Cardiac septum (tissue), 1 donor: ENCODE results near the gene ESRRA. TPM values are rescaled to one million over a fixed set of nuclear protein-coding genes. Genes with fewer than 3 reads are reported as not detected.

Source experiments
- DNase-seq: peaks from one replicate; pipeline ENCODE4 v3.0.0-alpha.2; 2020; ENCODE audit warnings: low spot score
- intact Hi-C: fragments of 100-400 bp; cut with DNase I; formaldehyde crosslinking; loops from one replicate; pipeline ENCODE4 v1.14.0; 2022
- total RNA-seq: library from RNA; stranded (reverse); fragmentation: NEBNext Ultra II Directional; extraction: Animal tissue kit (Norgen Biotek cat#: 25700); gene quantifications from one replicate; pipeline ENCODE4 v1.2.1, GENCODE V29; 2021
- donor health status: DM: no; HTN: no; CAD: no.

Gene ESRRA
- total RNA-seq, 1 donor from 2014 or later, result 116 TPM

DNA sequence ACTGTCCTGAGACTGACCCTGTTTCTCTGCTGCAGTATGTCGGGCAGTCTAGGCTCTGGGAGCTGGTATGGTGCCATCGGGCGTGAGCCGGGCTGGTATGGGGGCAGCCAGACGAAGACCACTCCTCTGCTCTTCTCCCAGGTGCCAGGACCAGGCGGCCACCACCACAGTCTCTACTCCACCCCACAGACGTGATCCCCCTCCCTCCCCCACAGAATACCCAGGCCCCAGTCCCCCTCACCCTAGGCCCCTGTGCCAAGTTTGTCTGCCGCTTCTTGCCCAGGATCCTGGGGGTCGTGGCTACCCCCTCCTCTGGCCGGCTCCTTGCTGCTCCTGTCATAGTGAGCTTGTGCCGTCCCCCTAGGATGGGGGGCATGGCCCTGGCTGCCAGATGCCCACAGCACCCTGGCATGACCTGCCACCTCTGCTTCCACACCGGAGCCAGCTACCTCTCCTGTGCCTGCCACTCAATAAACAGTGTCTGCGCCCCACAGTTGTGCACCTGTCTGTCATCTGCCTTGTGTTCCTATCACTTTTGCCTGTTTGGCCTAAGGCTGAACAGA lies 16.2 kb upstream of the ESRRA start:
- intact Hi-C loops, result no loop called here
- no peak for DNase-seq

DNA sequence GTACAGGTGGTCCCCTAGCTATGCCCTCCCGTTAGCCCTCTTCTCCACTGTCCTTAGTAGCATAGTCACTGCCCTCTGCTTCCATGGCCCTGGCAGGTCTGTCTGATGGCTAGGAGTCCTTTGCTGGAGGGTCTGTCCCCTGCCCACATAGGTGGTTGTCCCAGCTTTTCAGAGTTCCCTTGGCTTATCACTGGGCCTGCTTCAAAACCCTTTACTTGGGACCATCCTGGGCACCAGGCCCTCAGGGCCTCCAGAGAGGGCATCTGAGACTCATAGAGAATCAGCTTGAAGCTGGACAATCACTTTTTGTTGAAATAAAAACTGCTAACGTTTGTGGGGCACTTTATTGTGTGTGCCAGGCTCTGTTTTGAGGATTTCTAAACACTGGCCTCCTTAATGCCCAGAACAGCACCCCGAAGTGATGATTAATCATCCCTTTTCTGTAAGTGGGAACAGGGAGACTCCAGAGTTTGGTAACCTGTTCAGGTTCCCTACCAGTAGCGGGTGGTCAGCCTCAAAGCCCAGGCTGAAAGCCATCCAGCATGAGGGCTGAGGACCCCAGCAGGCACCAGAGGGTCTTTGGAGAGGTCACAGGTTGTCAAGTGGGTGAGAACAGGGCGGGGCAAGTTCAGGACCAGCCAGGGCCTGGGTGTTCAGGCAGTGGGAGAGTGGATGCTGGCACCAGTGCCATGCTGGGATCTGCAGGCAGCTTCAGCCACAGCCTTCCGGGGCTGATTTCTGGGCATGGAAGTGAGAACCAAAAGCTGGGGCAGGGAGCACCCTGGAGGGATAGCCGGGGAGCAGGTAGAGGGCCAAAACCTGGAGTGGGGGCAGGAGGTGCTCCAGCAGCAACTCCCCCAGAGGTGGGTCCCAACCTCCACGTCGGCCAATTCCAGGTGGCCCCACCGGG lies 14.7 kb upstream of the ESRRA start:
- intact Hi-C loops, result no loop called here
- no peak for DNase-seq

DNA sequence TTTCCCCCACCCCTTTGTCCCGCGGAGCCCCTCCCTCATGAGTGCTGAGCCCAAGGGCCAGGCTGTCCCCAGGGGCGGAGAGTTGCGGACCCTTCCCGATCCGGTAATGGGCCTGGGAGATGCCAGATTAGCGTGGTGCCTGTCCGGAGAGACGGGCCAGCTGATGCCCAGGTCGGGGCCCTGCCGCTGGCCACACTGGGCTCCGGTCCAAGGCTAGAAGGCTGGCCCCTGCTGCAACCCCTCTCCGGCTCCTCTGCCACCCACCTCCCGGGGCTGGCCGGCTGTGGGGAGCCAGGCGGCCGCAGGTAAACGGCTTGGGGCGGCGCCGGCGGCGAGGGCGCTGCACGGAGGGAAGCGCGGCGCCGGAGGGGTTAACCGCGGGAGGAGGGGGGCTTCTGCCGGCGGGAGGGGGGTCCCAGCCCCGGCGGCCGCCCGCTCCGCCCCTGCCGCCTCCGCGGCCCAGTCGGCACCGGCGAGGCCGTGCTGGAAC lies 14.0 kb upstream of the ESRRA start, which contains the start of gene KCNK4:
Gene KCNK4, plus strand, starts transcription at position 41 of the 490 bp plus-strand sequence. CDS start 1,717 bp downstream, outside the sequence.
- DNase-seq, result no peak
- intact Hi-C loops, result no loop called here

DNA sequence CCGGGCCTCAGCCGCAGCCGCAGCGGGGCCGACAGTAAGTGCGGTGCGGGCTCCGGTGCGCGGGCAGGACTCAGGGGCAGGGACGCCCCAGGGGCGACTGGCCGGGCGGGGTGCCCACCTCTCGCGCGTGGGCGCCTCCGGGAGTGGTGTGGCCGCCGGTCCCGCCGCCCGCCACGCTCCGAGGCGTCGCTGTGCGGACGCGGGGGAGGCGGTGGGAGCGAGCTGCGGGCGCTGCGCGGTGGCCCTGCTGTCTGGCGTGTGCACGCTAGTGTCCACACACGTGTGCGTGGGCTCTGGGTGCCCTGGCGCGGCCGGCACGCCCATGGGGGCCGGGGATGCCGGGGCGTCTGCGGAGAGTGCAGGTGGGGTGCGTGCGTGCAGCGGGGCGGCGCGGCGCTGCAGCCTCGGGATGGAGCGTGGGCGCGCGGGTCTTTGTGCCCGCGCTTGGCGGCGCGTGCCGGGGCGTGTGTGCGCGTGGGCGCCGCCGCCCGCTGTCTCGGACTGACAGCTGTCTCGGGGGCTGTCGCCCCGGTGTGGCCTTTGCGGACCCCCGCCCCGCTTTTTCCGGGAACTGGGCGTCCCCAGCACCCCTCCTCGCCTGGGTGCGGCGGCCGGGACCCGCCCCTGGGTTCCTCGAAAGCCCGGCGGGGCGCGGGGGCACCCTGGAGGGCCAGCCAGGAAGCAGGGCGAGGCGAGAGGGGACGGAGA lies 13.4 kb upstream of the ESRRA start:
- intact Hi-C loops, result no loop called here
- DNase-seq, result no peak

DNA sequence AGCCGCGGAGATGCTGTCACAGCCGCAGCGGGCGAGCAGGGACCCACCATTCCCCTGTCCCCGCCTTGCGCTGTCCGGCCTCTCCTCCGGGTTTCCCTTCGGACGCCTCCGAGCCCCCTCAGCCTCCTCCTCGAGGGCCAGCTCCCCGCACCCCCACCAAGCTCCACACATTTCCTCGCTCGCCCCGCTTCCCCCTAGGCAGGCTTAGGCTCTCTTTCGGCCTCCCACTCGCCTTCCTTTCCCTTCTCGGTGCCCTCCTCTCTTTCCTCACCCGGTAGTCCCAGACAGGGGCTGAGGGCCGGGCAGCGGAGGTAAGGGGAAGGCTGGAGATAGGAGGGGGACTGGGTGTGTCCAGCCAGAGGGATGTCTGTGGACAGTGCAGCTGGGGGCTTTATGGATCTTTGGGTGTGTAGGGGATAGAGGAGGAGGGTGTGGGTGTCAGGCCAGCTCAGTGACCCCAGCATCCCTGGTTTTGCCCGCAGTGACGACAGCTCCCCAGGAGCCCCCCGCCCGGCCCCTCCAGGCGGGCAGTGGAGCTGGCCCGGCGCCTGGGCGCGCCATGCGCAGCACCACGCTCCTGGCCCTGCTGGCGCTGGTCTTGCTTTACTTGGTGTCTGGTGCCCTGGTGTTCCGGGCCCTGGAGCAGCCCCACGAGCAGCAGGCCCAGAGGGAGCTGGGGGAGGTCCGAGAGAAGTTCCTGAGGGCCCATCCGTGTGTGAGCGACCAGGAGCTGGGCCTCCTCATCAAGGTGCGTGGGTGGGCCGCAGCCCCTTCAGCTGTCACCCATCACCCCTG lies 12.7 kb upstream of the ESRRA start:
- intact Hi-C loops, result no loop called here
- no peak for DNase-seq

DNA sequence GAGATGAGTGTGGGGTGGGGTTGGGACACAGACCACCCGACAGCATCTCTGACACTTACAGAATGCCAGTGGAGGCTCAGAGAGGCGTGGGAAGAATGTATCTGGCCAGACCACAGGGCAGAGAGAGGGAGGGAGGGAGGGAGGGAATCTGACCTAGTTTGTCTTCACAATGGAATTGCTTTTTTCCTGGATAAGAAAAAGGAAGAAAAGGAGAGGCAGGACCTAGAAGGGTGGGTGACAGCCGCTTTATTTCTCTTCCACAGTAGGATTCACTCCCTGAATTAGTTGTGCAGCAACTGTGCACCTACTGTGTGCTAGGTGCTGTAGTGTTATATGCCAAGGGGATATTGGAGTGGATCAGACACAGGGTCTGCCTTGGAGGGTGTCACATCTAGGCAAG lies 10.6 kb upstream of the ESRRA start:
- DNase-seq, result no peak
- intact Hi-C loops, result no loop called here

DNA sequence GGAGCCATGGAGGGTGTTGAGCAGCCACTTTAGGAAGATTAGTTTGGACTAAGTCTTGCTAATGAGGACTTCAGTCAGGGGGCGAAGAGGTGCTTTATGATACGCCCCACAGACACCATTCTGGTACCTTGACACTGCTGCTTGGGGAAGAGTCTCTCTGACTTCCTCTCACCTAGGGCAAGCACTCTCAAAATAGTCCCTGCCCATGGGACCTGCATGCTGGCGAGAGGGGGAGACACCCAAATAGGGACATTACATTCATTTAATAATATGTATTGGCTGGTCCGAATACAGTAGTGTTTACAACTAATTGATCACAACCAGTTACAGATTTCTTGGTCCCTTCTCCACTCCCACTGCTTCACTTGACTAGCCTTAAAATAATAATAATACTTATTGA lies 9.6 kb upstream of the ESRRA start:
- DNase-seq, result no peak
- intact Hi-C loops, result no loop called here

DNA sequence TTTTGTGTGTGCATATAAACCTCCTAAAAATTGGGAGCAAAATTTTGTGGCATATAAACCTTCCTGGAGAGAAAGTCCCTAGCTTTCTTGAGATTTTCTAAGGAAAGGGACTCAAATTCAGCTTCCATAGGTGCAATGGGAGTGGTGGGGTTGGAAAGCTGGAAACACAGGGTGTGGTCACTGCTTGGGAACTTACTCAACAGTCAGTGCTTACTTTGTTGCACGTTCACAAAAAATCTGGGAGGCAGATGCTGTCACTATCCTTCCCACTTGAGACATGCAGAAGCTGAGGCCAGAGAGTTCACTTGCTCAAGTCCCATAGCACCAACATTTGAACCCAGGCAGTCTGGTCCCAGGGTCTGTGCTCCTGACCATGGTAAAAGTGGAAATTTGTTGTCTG lies 9.1 kb upstream of the ESRRA start:
- no peak for DNase-seq
- intact Hi-C loops, result no loop called here

DNA sequence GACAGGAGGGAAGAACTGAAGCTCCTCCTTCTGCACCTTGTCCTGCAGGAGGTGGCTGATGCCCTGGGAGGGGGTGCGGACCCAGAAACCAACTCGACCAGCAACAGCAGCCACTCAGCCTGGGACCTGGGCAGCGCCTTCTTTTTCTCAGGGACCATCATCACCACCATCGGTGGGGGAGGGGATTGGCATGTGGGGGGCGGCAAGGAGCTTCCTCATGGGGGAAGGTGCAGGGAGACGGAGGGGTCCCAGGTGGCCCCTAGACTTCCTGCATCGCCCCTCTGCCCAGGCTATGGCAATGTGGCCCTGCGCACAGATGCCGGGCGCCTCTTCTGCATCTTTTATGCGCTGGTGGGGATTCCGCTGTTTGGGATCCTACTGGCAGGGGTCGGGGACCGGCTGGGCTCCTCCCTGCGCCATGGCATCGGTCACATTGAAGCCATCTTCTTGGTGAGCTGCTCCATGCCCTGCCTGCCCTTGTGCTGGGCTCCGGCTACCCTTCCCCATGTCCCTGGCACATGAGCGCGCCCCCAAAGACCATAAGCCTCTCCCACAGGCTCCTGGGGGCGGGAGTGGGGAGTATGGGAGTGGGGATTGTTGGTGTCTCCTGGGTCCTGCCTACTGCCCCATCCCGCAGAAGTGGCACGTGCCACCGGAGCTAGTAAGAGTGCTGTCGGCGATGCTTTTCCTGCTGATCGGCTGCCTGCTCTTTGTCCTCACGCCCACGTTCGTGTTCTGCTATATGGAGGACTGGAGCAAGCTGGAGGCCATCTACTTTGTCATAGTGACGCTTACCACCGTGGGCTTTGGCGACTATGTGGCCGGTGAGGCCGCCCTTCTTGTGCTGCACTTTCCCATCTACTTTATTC lies 8.3 kb upstream of the ESRRA start:
- DNase-seq, result no peak
- intact Hi-C loops, result no loop called here

DNA sequence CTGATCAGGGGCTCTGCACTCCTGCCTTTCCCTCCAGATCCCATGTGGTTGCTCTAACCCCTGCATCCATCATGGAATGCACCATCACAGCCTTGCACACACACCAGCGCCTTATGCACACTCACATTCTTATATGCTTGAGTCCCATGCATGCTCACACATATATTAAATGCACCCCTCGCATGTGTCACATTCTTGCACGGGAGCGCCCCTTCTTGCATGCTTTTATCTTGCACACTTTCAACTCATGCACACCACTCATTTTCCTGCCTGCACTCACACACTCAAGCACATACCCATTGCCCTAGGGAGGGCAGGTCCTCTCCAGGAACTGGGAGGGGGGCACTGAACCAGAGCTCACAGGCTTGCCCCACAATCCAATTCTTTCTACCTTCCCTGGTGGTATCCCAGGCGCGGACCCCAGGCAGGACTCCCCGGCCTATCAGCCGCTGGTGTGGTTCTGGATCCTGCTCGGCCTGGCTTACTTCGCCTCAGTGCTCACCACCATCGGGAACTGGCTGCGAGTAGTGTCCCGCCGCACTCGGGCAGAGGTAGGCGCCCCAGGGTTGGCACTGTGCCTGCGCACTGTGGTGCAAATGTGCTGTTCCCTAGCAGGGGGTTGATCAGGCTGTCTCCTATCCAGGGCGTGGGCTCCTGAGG lies 7.5 kb upstream of the ESRRA start:
- intact Hi-C loops, result no loop called here
- no peak for DNase-seq

DNA sequence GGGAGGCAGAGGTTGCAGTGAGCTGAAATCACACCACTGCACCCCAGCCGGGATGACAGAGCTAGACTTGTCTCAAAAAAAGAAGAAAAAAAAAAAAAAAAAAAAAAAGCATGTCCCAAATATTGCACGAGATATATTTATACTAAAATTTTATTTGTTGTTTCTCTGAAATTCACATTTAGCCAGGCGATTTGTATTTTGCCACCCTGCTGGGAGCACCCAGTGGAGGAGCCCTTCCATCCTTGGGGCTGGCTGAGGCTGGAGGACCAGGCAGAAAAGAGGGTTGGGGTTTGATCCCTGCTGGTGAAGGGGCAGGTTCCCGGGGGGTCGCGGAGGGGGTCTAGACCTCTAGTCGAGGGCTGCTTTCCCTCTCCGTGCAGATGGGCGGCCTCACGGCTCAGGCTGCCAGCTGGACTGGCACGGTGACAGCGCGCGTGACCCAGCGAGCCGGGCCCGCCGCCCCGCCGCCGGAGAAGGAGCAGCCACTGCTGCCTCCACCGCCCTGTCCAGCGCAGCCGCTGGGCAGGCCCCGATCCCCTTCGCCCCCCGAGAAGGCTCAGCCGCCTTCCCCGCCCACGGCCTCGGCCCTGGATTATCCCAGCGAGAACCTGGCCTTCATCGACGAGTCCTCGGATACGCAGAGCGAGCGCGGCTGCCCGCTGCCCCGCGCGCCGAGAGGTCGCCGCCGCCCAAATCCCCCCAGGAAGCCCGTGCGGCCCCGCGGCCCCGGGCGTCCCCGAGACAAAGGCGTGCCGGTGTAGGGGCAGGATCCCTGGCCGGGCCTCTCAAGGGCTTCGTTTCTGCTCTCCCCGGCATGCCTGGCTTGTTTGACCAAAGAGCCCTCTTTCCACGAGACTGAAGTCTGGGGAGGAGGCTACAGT lies 6.1 kb upstream of the ESRRA start:
- intact Hi-C loops, result no loop called here
- no peak for DNase-seq

DNA sequence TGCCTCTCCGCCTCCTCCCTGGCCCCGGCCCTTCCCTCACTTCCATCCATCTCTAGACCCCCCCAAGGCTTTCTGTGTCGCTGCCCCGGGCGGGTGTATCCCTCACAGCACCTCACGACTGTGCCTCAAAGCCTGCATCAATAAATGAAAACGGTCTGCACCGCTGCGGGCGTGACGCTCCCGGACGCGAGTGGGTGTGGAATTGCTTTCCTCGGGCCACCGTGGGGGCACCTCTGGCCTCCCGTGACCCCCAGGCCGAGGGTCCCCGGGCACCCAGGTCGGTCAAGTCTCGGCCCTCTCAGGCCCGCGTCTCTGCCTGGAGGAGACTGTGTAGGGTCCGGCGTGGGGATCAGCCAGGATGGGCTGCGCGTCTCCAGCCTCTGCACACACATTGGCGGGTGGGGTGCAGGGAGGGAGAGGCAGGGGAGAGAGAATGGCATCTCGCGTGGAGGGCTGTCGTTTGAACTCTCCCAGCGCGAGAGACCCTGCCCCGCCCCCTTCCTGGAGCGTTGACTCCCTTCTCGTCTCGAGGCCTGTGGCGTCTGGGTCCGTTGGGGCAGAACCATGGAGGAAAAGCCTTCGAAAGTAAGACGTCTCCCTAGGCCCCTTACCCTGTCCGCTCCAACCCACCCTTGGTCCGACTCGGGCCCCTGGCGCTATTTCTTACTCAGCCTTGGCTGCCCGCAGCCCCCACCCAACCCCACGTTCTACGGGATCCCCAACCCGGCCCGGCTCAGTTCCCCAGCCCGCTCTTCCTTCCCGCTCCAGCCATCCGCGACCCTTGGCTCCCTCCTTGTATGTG lies 5.3 kb upstream of the ESRRA start, which contains the start of gene CATSPERZ:
Gene CATSPERZ, plus strand, starts transcription at position 512 of the 802 bp plus-strand sequence. Its CDS starts 53 bp downstream, at position 565.
- intact Hi-C loops, result loop anchor here (2.0 to 5.0 kb wide), 3 partner anchors 33 to 95 kb away; partner anchors contain the start of gene PLCB3
- no peak for DNase-seq

DNA sequence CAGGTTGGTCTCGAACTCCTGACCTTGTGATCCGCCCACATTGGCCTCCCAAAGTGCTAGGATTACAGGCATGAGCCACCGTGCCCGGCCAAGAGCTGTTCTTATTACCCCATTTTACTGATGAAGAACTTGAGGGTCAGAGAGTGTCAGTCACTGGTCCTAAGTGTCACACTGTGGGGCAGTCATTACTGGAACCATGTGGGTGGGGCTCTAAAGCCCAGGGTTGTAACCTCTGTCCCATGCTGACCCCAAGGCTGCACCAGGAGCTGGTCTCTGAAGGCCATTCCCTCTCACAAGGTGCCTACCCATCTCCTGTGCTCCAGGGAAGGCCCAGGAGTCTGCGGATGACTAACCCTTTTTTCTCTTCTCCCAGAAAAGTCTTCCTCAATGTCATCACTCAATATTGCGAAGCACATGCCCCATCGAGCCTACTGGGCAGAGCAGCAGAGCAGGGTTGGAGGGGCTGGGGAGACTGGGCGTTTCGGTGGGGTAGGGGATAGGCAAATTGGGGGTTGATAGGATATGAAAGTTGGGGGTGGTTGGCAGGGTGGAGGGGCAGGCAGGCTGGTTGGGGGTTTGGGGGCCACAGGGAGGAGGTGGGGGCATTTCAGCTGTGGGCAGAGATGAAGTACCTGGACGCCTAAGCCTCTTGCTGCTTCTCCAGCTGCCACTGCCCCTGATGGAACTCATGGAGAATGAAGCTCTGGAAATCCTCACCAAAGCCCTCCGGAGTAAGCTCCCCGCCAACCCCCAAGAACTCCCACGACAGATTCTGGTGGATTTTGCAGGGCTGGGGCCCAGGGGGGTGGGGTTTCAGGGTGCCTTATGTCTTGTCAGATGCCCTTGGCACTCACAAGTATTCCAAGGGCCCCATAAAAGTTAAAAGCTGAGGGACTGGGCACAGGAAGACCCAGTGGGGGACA lies 2.0 kb upstream of the ESRRA start:
- intact Hi-C loops, result loop anchor here (2.0 to 5.0 kb wide), 3 partner anchors 19 to 51 kb away; partner anchors contain the start of genes BAD, GPR137 and PLCB3
- no peak for DNase-seq

DNA sequence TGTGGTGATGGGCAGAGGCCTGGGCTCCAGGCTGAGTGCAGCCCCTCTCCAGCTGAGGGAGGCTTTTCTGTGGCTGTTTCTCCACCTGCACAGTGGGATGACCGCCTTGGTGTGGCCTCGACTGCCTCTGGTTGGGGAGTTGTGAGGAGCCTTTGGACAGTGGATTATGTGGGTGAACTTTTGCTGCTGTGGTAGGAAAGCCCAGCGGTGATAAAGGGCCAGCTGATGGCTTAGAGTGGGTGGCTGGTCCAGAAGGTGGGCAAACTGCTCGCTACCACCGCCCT lies 1.4 kb upstream of the ESRRA start:
- intact Hi-C loops, result loop anchor here (2.0 to 5.0 kb wide), 3 partner anchors 19 to 52 kb away; partner anchors contain the start of genes BAD, GPR137 and PLCB3

More for the DNA sequence above, 1.4 kb upstream of the ESRRA start:
- no peak for DNase-seq
